Measurements from ENCODE around the gene PIK3R6.
"Not testable (repeated sequence)": the region's sequence is repeated elsewhere in the genome, so short reads cannot be mapped to it uniquely, and the experiment has no call there.

Gene PIK3R6

DNA sequence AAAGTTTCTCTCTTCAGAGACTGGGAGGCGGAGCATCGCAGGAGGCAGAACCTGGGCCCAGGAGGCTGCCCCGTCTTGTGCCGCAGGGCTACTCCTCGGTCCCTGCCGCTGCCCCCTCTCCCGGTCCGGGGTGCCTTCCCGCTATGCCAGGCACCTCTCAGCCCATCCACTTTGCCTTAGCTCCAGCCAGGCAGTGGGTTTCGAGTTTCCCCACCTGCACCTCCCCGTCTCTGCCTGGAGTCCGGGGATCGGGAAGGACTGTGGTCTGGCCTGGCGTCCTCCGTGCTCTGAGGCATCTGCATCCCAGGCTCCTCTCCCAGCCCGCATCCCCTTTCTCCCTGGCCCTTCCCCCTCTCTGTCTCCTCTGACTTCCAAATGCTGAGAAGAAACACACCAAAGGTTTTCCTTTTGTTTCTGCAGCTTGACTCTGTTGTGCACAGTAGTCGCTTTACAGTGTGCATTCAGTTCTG is 26.8 kb upstream of the PIK3R6 start:
- no peak for DNase-seq

DNA sequence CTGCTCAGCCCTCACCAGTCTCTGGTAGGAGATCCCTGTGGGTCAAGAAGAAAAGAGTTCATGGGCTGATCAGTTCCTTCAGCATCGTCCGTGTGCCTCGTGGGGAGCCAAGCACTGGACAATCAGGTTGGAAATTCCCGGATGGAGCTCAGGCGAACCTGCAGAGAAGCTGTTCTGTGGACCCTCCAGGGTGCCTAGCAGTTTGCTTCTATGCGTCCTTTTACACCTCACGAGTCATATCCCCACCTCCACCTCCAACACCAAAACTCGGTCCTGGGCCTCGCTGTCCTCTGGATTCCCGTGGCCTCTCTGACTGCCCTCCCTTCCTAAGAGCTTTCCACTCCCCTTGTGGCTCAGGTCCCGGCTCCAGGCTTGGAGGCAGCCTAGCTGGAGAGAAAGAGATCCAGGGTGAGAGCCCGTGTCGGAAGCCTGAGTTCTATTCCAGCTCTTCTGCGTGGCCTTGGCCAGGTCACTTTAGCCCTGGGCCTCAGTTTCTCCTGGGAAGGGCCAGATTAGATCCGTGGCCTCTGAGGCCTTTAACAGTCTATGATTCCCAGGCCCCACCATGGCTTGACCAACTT is 26.2 kb upstream of the PIK3R6 start:
- no peak for DNase-seq

DNA sequence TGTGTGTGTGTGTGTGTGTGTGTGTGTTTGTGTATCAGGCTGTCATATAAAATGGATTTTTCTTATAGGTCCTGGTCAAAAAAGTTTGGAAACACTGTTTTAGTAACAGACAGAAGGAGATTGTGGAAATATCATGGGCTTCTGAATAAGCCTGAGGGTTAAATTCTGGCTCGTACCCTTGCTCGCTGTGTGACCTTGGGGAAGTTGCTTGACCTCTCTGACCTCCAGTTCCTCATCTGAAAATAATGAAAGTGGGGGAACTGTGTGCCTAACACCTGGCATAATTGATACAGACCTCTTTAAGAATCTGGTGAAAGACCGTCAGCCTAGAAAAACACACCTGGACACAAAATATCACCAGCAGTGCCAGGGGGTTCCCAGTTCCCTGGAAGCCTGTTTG is 25.6 kb upstream of the PIK3R6 start:
- no peak for DNase-seq

DNA sequence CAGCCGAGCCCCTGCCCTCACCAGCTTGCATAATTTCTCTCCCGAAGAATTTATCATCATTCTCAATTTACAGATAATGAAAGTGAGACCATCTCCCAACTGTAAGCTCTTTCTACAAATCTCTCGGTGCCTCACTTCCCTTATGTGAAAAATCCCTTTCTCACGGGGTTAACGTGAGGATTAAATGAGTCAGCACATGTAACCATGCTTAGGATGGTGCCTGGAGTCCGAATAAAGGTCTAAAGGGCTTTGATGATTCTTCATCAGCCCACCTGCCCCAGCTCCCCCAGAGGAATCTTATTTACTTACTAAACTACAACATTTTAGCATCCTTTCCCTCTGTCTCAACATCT is 24.8 kb upstream of the PIK3R6 start:
- peak; percentile 84 for DNase-seq

DNA sequence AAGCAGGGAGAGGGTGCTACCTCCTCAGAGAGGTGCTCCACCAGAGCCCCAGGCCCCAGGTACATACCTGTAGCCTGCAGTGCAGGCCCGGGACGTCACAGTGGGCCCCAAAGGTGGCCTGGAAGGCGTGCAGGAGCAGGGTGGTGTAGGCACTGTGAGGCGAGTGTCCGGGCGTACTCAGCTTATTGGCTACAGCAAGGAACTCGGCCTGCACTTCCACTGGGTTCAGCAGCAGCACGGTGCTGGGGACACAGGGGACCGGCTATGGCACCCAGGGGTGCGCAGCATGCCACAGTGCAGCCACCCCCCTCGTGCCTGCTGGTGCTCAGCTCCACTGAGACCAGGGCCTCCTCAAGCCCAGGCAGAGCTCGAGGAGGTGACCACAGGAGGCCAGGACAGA is 23.2 kb upstream of the PIK3R6 start:
- DNase-seq, result no peak

DNA sequence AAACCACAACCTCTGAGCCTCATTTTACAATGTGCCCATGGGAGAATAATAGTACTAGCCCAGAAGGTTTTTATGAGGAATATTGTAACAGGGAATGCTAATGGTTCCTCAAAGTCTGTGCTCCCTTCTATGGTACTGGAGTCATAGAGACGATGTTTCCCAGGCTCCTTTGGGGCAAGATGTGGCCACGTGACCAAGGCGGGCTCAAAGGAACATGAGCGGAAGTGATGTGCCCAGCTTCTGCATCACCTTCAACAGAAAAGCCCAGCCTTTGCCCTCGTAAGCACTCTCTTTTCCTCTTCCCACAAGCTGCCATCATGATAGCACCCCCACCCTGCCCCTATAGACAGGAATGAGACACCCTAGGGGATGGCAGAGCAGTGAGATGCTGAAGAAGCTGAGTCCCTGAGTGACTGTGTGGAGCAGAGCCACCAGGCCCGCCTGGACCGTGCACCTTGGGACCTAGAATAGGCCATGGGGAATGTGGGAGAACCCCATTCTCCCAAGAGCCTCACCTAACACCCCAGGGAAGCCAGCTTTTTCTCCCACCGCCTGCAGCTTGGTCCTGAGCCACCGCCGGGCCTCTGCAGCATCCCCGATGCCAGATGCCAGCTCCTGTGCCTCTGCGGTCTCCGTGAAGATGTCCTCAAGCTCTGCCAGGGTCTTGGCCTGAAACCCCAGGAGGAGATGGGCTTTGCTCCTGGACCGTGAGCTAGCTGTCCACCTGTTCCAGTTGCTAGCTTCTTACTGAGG is 22.2 kb upstream of the PIK3R6 start:
- DNase-seq, result no peak

DNA sequence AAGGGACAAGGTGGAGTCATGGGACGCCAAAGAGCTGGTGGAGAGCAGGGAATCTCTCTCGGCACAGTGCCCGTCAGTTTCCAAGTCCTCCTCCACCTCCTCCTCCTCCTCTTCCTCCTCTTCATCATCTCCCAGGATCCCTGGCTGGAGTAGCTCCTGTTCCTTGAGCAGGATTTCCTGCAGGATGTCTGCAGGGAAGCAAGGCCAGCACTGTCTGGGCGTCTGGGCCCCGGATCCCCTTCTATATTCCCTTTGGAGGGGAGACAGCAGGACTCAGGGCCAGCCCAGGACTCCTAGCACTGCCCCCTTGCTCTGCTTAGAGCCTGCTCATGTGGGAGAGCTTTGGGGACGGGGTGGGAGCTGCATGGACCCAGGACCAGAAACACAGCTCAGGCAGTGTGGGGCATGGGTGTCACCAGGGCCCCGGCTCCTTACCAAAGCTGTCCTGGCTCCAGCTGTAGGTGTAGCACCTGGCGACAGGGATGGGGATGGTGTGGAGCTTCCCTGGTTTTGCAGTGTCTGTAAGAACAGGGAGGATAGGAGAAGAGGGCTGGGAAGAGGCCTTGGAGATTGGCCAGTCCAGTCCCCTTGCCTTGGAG is 21.3 kb upstream of the PIK3R6 start:
- no peak for DNase-seq

DNA sequence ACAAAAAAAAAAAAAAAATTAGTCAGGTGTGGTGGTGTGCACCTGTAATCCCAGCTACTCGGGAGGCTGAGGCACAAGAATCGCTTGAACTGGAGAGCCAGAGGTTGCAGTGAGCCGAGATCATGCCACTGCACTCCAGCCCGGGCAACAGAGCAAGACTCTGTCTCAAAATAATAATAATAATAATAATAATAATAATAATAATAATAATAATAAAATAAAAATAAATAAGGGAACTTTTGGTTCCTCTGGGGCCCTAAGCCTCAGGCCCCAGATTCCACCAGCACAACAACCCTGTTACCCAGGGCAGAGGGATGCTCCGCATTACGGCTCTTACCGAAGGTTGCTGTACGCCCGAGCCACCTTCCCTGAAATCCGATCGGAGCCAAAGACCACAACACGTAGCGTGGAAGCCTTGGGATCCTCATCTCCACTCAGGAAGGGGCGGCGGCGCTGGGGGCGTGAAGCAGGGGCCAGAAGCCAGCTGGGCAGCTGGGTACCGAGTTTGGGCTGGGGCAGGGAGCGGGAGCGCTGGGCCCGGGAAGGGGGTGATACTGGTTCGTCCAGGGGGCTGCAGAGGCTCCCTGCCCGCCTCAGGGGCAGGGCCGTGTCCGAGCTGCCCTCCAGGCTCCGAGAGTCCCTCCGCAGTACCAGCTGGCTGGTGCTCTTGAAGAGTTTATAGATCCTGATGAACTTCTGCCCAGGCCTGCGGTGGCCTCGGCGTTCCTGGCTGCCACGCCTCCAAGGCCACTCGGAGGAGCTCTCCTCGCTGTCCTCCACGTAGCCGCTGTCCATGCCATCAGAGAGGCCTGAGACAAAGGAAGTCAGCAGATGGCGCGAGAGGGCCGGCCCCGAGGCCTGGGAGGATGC is 20.6 kb upstream of the PIK3R6 start:
- no peak for DNase-seq

DNA sequence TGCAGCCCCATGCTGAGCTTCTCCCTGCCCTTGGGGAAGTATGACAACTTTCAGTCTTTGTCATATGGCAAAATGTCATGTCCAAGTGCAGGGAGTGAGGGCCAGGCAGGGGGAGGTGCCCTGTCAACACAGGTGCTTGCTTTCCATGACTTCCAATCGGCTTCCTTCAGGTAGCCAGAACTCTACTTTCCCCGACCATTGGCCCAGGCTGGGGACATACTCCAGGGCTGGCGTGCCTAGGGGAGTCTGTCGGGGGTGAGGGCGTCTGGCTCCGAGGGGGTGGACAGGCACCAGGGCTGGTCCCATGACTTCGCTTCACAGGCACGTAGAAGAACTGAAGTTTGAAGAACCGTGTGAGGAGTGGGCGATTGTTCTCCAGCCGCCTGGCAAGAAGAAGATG is 19.8 kb upstream of the PIK3R6 start:
- no peak for DNase-seq

DNA sequence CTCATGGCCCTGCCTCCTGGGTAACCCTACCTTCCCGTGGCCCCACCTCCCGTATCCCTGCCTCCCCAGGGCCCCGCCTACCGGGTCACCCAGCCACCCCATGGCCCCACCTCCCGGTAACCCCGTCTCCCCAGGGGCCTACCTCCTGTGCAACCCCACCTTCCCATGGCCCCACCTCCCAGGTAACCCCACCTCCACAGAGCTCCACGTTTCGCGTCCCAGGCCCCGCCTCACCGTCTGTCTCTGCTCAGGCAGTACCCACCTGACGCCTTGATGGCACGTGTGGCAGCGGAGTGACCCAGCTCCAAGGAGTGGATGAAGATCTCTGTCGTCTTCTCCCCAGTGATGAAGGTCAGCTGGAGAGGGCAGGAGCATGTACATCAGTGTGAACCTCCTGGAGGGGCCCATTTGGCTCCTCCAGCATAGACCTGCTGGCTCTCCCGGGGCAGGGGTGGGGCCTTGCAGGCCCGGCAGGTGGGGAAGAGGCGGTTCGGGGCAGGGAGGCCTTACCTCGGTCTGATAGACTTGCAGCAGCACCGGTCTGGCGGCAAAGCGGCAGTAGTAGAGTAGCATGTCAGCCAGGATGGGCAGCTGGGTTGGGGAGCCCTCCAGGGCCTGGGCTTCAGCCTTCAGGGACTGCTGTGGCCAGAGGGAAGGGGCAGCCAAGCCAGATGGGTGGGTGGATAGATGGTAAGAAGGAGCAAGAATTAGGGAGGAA is 18.7 kb upstream of the PIK3R6 start:
- no peak for DNase-seq

DNA sequence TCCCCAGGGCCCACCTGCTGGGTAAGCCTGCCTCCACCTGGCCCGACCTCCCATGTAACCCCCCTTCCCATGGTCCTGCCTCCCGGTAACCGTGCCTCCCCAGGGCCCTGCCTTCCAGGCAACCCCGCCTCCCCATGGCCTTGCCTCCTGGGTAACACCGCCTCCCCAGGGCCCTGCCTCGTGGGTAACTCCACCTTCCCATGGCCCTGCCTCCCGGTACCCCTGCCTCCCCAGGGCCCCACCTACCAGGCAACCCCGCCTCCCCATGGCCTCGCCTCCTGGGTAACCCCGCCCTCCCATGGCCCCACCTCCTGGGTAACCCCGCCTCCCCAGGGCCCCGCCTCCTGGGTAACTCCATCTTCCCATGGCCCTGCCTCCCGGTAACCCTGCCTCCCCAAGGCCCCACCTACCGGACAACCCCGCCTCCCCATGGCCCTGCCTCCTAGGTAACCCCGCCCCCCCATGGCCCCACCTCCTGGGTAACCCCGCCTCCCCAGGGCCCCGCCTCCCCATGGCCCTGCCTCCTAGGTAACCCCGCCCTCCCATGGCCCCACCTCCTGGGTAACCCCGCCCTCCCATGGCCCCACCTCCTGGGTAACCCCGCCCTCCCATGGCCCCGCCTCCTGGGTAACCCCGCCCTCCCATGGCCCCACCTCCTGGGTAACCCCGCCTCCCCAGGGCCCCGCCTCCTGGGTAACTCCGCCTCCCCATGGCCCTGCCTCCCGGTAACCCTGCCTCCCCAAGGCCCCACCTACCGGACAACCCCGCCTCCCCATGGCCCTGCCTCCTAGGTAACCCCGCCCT is 17.9 kb upstream of the PIK3R6 start:
- DNase-seq, result not testable (repeated sequence)

DNA sequence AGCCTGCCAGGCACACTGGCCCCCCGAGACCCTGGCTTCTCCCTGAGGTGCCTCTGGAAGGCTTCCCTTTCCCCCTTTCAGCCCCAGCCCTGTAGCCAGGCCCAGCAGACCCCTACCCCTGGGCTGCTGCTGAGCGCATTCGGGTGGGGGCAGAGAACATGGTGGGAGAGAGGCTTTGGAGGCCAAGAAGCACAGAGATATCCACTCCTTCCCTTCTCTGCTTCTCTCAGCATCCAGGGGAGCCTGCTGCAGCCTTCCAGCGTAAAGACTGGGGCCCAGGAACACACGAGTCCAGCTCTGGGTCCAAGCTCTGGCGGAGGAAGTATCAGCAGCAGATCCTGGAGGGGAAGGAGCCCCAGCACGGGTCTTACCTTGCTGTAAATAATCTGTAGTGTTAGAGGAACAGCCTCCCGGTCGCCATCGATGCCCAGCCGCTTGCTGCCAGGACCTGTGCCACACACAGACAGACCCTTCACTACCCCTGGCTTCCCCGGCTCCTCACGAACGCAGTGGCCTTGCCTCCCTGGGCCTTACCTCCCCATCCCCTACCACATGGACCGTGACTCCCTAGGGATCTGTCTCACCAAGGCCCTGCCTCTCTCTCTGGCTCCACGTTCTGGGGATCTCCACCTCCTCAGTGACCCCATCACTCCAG is 17.0 kb upstream of the PIK3R6 start:
- no peak for DNase-seq

DNA sequence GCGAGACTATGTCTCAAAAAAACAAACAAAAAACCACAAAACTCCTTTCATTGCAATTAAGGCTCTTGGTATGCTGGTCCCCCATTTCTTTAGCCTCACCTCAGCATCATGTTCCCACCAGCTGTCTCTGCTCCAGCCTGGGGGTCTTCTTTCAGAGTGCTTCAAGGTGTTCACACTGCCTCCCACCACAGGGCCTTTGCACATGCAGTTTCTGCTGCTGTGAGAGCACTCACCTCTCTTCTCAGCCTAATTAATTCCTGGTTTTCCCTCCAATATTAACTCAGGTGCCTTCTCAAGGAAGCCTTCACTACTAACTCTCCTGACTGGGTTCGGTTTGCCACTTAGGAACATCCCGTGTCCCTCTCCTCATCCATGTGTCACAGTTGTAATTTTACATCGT is 15.9 kb upstream of the PIK3R6 start:
- DNase-seq, result no peak

DNA sequence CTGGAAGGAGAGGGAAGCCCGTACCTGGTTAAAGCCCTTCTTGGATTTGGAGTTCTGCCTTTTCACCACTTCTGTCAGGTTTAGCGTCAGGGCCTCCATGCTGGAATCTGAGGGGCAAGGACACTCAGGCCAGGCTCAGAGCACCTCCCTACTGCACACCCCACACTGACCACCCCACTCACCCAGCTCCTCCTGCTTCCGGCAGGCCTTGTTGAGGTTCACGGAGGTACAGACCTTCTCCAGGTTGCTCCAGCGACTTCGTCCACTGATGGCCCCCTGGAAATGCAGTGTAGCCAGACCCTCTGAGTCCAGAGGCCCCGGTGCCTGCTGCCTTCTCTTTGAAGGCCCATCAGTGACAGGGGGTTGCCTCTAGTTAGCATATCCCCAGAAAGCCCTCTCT is 14.1 kb upstream of the PIK3R6 start:
- no peak for DNase-seq

DNA sequence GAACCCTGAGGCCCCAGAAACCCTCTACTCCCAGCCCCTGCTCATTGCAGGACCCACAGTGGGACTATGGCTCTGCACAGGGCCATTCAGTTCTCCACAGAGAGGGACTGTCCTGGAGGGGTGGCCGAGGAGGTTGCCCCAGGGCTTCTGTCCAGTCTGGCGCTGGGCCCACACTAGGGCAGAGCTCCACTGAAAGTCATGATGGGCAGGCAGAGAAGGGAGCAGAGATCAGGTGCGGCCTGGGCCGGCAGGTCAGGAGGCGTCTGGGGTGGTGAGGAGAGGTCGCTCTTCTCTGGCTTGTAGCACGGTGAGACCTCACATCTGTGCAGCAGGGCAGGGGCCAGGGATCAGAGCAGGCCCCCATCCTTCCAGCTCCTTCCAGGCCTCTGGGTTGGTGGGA is 13.0 kb upstream of the PIK3R6 start:
- no peak for DNase-seq

DNA sequence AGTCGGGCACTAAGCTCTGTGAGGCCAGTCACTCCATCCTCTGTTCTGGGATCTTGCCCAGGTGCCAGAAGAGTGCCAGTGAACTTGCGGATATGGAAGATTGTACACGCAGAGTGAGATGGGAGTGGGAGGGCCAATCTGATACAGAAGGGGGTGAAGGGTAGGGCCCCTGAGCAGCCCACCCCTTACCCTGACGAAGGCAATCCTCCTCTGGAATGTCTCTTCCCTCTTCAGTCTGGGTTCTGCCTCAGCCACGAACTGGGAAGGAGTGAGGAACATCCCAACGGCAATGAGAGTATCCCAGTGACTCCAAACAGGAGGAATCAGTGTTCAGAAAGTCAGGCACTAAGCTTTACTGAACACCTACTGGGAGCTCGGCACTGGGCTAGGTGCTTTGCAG is 11.9 kb upstream of the PIK3R6 start:
- no peak for DNase-seq

DNA sequence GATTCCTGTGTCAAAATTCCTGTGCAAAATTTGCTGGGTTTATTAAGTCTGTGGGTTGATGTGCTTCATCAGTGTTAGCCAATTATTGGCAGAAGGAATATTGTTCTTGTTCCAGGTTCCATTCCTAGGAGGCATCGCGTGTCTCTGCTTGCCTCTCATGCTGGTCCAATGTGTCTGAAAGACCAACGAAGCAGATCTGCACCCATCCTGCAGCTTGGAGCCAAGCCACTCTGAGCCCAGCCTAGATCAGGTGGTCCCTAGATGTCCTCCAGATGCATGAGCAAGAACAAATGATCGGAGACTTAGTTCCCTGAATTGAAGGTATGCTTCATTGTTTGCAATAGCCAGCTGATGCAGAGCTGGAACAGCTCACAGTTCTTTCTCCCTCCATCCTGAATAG is 10.5 kb upstream of the PIK3R6 start:
- DNase-seq, result no peak

DNA sequence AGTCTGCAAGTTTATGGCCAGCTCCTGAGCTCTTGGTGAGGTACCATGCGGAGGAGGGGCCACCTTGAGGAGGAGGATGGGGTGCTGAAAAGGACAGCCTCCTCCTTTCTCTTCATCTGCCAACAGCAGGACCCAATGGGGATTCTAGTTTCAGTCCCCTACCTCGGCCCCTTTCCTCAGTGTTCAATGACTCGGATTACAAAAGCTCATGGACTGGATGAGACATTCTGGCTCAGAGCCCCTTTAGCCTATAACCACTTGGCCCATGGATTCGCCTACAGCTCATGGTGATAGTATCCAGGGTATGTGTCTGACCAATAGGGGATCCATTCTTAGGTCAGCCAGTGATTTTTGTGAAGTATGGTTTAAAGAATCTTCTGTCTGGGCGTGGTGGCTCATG is 8.5 kb upstream of the PIK3R6 start:
- no peak for DNase-seq

DNA sequence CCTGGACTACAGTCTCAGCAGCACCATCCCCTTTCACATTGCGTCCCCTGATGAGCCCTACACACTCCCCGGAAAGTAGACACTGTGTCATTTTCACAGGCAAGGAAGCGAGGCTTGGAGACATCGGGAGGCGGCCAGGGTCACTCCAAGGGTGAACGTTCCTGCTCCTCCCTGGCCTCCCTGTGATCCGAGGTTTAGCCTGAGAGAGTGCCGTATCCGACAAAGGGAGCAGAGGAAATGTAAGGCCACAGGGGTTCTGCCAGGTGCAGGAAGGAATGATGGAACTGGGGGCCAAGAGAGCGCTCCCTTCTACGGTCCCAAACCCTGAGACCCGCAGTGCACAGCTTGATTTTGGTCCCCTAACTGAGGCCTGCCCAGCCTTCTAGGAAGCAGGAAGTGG is 8.0 kb upstream of the PIK3R6 start:
- no peak for DNase-seq

DNA sequence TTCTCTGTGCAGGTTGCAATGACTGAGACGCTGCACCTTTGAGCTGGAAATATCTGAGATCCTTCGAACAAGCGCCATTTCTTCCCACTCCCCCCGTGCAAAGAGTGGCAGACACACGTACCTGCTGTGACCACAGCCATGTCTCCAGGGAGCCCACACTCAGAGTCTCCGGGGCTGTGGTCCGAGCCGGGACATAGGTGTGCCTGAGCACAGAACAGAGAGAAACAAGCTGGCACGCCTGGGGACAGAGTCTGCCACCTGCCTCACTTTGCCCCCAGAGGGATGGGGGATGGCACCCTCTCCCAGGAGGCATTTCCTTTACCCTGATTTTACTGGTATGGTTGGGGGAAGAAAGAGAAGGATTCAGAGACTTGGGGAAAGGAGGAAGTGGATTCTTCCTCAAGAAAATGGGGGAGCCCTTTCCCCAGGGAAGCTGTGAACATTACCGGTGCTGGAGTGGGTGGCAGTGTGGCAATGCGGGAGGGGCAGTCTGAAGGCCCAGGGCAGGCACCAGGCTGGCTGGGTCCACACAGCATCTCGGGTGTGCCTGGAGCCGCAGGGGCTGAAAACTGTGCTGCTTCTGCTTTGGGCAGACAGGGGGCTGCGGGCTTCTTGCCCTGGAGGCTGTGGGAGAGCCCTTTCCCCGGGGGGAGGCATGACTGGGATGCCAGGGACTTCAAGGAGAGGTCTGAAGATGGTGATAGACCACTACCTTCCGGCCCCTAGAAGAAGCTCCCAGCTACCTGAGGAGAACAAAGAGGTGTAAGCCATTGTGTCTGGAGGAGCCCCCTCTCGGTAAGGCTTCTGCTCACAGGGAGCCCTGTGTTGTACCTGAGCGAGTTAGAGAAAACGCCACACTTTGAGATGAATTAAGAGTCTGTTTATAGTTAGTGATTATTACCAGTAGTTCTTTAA is 6.6 kb upstream of the PIK3R6 start:
- DNase-seq, result no peak
